Cardiac muscle cell (in vitro differentiated cells and primary cell): ENCODE data around the gene CCSER2. TPM values are rescaled to one million over a fixed set of nuclear protein-coding genes. Genes with fewer than 3 reads are reported as not detected.
A peak's percentile ranks its signal among the peaks of the same experiment; 100 is the strongest.
"Not testable (repeated sequence)": the region's sequence is repeated elsewhere in the genome, so short reads cannot be mapped to it uniquely, and the experiment has no call there.

Experiments
- DNase-seq, 2 donors: peaks; one replicate each; pipeline versions ENCODE4 v3.0.0 to v3.0.0-alpha.2; 2010 to 2017; ENCODE audit warnings: low read depth in 1 of 2, low spot score in 1 of 2
- H3K27ac ChIP-seq: fragments of 200-600 bp; sonication (generic); 2 replicates; pipeline ENCODE4 v1.5.1; 2016
- H3K27me3 ChIP-seq: fragments of 200-600 bp; sonication (generic); 2 replicates; pipeline ENCODE4 v1.6.0; 2016; ENCODE audit warnings: control low read depth
- H3K36me3 ChIP-seq: fragments of 200-600 bp; sonication (generic); 2 replicates; pipeline ENCODE4 v1.5.1; 2016; ENCODE audit warnings: control low read depth
- H3K4me1 ChIP-seq: fragments of 200-600 bp; sonication (generic); 2 replicates; pipeline ENCODE4 v1.8.1; 2017; ENCODE audit warnings: low read depth, mild to moderate bottlenecking, mixed run types
- H3K4me3 ChIP-seq: fragments of 200-600 bp; sonication (generic); 2 replicates; pipeline ENCODE4 v1.5.1; 2016; ENCODE audit warnings: mild to moderate bottlenecking
- H3K9me3 ChIP-seq: fragments of 200-600 bp; sonication (generic); 2 replicates; pipeline ENCODE4 v1.5.1; 2017; ENCODE audit warnings: low read depth, mild to moderate bottlenecking, control low read depth
- polyA plus RNA-seq: library from polyadenylated mRNA; unstranded; fragments of >200 nt; fragmentation: Nextera tagmentation; extraction: Ambion mirVana; gene quantifications from 2 replicates; pipeline ENCODE4 v1.2.1, GENCODE V29; 2016
- total RNA-seq: library from RNA; depleted of rRNA; stranded (reverse); fragments of >200 nt; gene quantifications from 2 replicates; pipeline ENCODE4 v1.2.3, GENCODE V29; 2016
- TF ChIP-seq, protein P1 (sequence below): IDR thresholded peaks from 2 replicates; pipeline ENCODE4 v1.5.1; 2012; ENCODE audit warnings: low read depth, mild to moderate bottlenecking, low read length

The CCSER2 gene
- total and polyA plus RNA-seq, 2 experiments from 2014 or later: 22.5 to 32.9 TPM

DNA sequence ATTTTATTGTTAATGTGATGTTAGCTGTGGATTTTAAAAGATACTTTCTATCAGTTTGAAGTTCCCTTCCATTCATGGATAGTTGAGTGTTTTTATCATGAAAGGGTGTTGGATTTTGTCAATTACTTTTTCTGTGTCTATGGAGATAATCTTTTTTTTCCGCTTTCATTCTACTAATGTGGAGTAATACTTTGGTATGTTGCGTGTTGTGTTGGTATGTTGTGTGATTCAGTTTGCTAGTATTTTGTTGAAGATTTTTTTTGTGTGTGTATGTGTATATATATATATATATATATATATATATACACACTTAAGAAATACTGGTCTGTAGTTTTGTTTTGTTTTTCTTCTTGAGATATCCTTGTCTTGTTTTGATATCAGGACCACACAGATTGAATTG, 100.3 kb downstream of the CCSER2 start:
- no peak overlapping the region for H3K27ac ChIP-seq
- TF ChIP-seq, protein P1, sequence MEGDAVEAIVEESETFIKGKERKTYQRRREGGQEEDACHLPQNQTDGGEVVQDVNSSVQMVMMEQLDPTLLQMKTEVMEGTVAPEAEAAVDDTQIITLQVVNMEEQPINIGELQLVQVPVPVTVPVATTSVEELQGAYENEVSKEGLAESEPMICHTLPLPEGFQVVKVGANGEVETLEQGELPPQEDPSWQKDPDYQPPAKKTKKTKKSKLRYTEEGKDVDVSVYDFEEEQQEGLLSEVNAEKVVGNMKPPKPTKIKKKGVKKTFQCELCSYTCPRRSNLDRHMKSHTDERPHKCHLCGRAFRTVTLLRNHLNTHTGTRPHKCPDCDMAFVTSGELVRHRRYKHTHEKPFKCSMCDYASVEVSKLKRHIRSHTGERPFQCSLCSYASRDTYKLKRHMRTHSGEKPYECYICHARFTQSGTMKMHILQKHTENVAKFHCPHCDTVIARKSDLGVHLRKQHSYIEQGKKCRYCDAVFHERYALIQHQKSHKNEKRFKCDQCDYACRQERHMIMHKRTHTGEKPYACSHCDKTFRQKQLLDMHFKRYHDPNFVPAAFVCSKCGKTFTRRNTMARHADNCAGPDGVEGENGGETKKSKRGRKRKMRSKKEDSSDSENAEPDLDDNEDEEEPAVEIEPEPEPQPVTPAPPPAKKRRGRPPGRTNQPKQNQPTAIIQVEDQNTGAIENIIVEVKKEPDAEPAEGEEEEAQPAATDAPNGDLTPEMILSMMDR: no peak
- no peak overlapping the region for H3K4me3 ChIP-seq
- no peaks in the 10 kb centered on the region for H3K9me3 ChIP-seq
- H3K4me1 ChIP-seq: peaks cover 11% of the 10 kb centered on the region
- DNase-seq: peak in 1 of 2 donors; percentile 32
- no peaks in the 10 kb centered on the region for H3K36me3 ChIP-seq
- no peaks in the 10 kb centered on the region for H3K27me3 ChIP-seq

DNA sequence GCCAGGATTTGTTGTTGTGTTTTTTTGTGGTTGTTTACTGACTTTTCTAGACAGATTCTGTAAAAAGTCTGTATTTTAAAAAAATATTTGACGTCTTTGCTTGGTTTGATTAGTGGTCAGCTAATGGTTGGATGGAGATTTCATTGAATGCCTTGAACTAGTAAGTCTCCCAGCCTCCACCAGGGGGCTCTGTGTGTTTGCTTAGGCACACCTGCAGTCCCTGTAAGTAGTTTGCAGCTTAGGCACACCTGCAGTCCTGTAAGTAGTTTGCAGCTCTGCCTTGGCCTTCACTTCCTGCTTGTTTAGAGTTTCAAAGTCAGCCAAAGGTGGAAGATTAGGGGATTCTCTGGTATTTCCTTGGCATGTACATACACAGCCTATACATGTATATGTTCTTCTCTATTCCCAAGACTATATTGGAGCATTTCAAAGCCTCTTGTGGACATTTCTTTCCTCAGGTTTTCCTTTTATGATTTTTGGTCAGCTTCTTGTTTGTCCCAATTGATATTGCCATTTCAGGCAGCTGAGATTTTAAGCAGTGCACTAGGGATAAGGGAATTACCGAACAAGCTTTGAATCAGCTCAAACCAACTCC, 101.6 kb downstream of the CCSER2 start:
- no peaks in the 10 kb centered on the region for H3K36me3 ChIP-seq
- TF ChIP-seq, protein P1: peak; percentile 86
- no peaks in the 10 kb centered on the region for H3K4me1 ChIP-seq
- H3K27ac ChIP-seq: no peak overlapping the region
- H3K4me3 ChIP-seq: no peak overlapping the region
- DNase-seq: peak; percentile 41 to 62
- no peaks in the 10 kb centered on the region for H3K27me3 ChIP-seq
- no peaks in the 10 kb centered on the region for H3K9me3 ChIP-seq

DNA sequence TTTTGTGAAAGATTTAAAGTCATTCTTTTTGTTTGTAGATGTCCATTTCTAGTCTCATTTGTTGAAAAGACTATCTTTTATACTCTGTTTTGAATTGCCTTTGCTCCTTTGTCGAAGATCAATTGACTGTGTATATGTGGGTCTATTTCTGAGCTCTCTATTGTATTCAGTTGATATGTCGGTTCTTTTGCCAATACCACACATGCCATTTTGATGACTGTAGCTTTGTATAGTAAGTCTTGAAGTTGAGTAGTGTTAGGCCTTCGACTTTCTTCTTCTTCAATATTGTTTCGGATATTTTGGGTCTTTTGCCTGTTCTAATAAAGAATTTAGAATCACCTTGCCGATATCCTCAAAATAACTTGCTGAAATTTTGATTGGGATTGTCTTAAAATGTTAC, 104.5 kb downstream of the CCSER2 start:
- H3K4me3 ChIP-seq: no peak overlapping the region
- TF ChIP-seq, protein P1: no peak
- no peaks in the 10 kb centered on the region for H3K36me3 ChIP-seq
- H3K4me1 ChIP-seq: no peaks in the 10 kb centered on the region
- DNase-seq: no peak
- no peaks in the 10 kb centered on the region for H3K27me3 ChIP-seq
- H3K27ac ChIP-seq: no peak overlapping the region
- no peaks in the 10 kb centered on the region for H3K9me3 ChIP-seq

DNA sequence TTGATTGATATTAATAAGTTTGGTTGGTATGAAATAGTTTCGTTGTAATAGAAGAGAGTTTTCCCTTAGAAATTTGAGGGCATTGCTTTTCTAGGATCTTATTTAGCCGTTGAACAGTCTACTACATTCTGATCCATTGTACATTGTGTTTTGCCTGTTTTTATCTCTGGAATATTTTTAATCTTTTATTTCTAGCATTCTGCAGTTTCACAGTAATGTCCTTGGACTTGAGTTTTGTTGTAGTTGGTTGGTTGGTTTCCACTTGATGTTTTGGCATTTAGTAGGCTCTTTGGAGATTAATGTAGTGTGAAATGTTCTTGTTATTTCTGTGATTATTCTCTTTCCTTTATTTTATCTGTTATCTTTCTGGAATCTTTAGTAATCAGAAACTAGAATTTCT, 112.4 kb downstream of the CCSER2 start:
- TF ChIP-seq, protein P1: no peak
- no peaks in the 10 kb centered on the region for H3K27me3 ChIP-seq
- no peak overlapping the region for H3K4me3 ChIP-seq
- no peaks in the 10 kb centered on the region for H3K9me3 ChIP-seq
- no peaks in the 10 kb centered on the region for H3K4me1 ChIP-seq
- H3K36me3 ChIP-seq: no peaks in the 10 kb centered on the region
- DNase-seq: no peak
- no peak overlapping the region for H3K27ac ChIP-seq

DNA sequence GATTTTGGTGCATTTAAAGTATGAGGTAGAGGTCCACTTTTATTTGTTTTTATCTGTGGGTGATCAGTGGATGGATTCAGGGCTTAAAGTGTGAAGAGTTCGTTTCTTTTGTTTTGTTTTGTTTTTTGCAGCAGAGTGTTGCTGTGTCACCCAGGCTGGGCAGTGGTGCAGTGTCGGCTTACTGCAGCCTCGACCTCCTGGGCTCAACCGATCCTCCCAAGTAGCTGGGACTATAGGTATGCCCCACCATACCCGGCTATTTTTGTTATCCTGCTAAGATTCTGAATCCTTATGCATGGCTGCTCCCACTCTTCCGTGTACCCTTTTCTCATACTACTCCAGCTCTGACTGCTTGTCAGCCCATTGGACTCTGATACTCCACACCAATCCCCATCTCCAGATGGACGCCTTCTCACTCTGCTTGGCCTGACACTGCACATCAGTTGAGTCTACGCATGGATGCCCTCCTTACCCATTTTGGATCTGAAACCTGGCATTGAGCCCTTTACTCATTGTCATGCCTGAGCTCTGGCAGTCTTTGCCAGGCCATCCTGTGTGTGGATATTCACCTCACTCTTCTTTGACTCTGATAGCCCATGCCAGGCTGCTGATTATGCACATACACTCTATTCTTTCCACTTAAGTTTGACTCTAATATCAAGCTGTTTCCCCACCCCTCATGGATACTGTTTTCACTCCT, 119.5 kb downstream of the CCSER2 start:
- H3K4me1 ChIP-seq: no peaks in the 10 kb centered on the region
- no peak for DNase-seq
- TF ChIP-seq, protein P1: no peak
- H3K27me3 ChIP-seq: no peaks in the 10 kb centered on the region
- H3K9me3 ChIP-seq: no peaks in the 10 kb centered on the region
- no peaks in the 10 kb centered on the region for H3K36me3 ChIP-seq
- H3K4me3 ChIP-seq: no peak overlapping the region
- H3K27ac ChIP-seq: no peak overlapping the region

DNA sequence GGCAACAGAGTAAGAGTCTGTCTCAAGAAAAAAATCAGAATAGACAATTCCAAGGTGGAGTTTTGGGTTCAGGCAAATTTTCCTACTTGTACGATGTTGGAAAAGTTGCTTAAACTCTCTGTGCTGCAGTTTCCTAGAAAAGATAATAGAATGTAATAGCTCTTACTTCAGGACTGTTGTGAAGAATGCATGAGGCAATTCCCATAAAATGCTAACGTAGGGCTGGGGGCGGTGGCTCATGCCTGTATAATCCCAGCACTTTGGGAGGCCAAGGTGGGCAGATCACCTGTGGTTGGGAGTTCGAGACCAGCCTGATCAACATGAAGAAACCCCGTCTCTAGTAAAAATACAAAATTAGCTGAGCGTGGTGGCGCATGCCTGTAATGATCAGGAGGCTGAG, 121.0 kb downstream of the CCSER2 start:
- H3K9me3 ChIP-seq, H3K4me1 ChIP-seq, H3K27ac ChIP-seq, H3K4me3 ChIP-seq, DNase-seq, H3K36me3 ChIP-seq, H3K27me3 ChIP-seq: not testable (repeated sequence)
